AG09309 (cell line): ENCODE data around the gene TMBIM1.

ENCODE experiments used
- DNase-seq: peaks from one replicate; pipeline ENCODE4 v3.0.0-alpha.2; 2010; ENCODE audit warnings: low read depth
- H3K4me3 ChIP-seq: 2 replicates; pipeline ENCODE4 v1.5.1; 2011; ENCODE audit warnings: mild to moderate bottlenecking, low read depth, low read length, moderate library complexity; ENCODE audit not compliant: control insufficient read depth
- CTCF ChIP-seq: IDR thresholded peaks from 2 replicates; pipeline ENCODE4 v1.5.1; 2011; ENCODE audit warnings: mild to moderate bottlenecking, low read depth, low read length, inconsistent platforms; ENCODE audit not compliant: insufficient read depth, control insufficient read depth; ENCODE audit errors: missing control alignments

Gene TMBIM1

GRCh38 chr2:218331745-218332144, 39.4 kb upstream of the TMBIM1 start:
- no peak overlapping the region for H3K4me3 ChIP-seq
- no peak for DNase-seq
- TF ChIP-seq CTCF: no peak

DNA sequence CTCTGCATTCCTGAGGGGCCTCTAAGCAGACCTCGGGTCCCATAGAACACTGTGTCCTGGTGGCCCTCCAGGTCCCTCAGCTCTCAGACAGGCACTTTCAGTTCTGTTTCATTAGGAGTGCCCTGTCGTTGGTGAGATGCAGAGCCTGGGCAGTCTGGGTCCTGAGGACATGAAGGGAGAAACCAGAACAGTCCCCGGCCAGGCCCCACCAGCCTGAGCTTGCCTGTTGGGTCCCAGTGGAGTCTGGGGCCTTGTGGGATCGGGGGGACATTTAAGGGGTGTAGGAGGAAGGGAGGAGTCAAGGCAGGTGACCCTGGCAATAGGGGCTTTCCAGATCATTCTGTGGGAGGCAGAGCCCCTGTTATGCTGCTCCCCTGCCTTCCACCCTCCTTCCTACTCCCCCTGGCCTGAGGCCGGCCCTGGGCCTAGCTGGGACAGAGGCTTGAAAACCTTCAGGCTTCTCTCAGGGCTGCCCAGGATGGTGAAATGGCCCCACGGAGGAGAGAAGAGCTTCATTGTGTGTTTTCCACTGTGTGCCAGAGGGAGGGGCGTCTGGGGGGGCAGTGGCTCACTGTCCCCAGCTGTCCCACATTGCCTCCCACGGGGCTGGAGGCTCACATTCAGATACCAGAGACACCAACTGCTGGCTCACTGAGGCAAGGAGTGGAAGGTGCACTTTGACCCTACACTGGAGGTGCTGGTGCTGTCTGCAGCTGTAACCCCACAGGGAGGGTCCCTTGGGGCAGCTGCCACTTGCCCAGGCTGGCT, 37.7 kb upstream of the TMBIM1 start:
- no peak for DNase-seq
- TF ChIP-seq CTCF: no peak
- H3K4me3 ChIP-seq: no peak overlapping the region

GRCh38 chr2:218329027-218329825, 36.9 kb upstream of the TMBIM1 start:
- DNase-seq: no peak
- TF ChIP-seq CTCF: no peak
- H3K4me3 ChIP-seq: no peak overlapping the region

DNA sequence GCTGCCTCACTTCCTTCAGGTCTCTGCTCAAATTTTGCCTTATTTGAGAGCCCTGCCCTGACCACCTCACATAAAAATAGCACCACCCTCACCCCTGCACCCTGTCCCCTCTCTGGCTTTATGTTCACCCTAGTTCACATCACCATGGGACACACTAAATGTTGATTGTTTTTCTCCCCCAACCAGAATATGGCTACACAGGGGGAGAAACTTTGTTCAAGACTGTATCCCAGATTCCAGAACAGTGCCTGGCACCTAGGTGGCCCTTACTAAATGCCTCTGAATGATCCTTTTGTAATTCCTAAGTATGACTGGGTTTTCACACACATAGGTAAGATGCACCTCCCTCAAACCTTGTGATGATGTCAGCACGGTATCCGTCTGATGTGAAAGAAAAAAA, 36.0 kb upstream of the TMBIM1 start:
- no peak for DNase-seq
- no peak overlapping the region for H3K4me3 ChIP-seq
- TF ChIP-seq CTCF: no peak

DNA sequence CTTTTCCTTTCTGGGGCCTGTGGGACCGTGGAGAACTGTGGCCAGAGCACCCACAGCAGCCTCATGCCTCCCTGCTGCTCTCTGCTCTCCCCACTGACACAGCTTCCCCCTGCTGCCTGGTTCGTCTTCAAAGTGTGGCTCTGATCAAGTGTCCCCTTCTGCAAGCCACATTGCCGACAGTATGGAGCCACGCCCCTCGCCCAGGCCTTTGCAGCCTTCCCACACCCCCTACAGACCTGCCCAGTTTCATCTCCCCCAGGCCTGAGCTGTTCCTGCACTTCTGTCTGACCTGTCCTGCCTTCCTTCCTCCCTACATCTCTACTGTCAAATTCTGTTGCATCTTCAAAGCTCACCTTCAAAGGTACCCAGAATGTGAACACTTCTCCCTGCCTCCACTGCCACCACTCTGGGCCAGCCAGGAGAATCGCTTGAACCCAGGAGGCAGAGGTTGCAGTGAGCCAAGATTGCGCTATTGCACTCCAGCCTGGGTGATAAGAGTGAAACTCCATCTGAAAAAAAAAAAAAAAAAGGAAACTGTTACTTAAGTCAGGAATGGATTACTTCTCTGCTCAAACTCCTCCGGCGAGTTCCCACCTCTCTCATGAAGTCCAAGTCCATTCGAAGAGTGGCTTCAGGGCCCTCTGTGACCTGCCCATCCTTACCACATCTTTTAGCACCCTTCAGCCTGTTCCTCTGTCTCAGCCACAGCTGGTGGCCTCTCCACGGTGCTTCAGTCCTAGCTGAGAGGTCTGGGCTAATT, 35.3 kb upstream of the TMBIM1 start:
- DNase-seq: no peak
- no peak overlapping the region for H3K4me3 ChIP-seq
- no peak for TF ChIP-seq CTCF

DNA sequence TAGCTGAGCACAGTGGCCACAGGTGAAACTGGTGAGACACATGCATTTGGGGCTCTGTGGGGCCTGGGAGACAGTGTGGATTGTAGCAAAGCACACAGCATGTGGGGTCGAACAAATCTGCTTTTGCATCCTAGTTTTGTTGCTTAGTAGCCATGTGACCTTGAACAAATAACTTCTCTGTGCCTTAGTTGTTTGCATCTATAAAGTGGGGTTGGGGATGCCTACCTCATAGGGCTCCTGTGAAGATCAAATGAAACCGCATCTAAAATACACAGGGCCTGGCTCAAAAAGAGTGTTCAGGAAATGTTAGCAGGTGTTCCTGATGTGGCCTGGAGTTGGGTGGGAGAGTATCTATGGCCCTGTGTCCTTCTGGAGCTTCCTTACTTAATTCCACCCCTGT, 34.0 kb upstream of the TMBIM1 start:
- no peak for DNase-seq
- no peak for TF ChIP-seq CTCF
- no peak overlapping the region for H3K4me3 ChIP-seq
